Activated T-cell treated with anti-CD3 and anti-CD28 coated beads, Interleukin-2, amount 50 U/mL, for 72 hours (primary cell): Measurements from ENCODE around the gene VAPA. TPM values are rescaled to one million over a fixed set of nuclear protein-coding genes. Genes with fewer than 3 reads are reported as not detected.

Experiments used
- ATAC-seq, 2 donors: fragments of 150-1000 bp; cut with Tn5 transposase; replicated peaks in 1 of 2; 2 replicates each; pipeline ENCODE4 v1.10.0; 2021; ENCODE audit warnings: moderate library complexity in 2 of 2, mild to moderate bottlenecking in 1 of 2
- DNase-seq, 2 donors: peaks; one replicate each; pipeline ENCODE4 v3.0.0; 2021 to 2022; ENCODE audit warnings: mixed read lengths in 1 of 2
- H3K27ac Mint-ChIP-seq: one replicate; pipeline ENCODE4 v1.8.0; 2022; ENCODE audit warnings: mild to moderate bottlenecking, moderate library complexity, mixed read lengths
- H3K27me3 Mint-ChIP-seq: one replicate; pipeline ENCODE4 v1.8.0; 2022; ENCODE audit warnings: low read depth, mixed read lengths
- H3K36me3 Mint-ChIP-seq, 2 donors: one replicate each; pipeline ENCODE4 v1.8.0; 2022; ENCODE audit warnings: mixed read lengths in 2 of 2, mild to moderate bottlenecking in 1 of 2; ENCODE audit not compliant: insufficient read depth in 2 of 2
- H3K4me1 Mint-ChIP-seq: one replicate; pipeline ENCODE4 v1.8.0; 2022; ENCODE audit warnings: low read depth, mixed read lengths
- H3K4me3 Mint-ChIP-seq, 2 donors: one replicate each; pipeline ENCODE4 v1.8.0; 2022; ENCODE audit warnings: mild to moderate bottlenecking in 2 of 2, mixed read lengths in 2 of 2, moderate library complexity in 2 of 2
- H3K9me3 Mint-ChIP-seq, 2 donors: one replicate each; pipeline ENCODE4 v1.8.0; 2022; ENCODE audit warnings: mixed read lengths in 2 of 2
- total RNA-seq, 2 donors: library from RNA; stranded (reverse); gene quantifications; one replicate each; pipeline ENCODE4 v1.2.3, GENCODE V29; 2022

Gene VAPA
- total RNA-seq, 2 donors from 2014 or later, result 197 to 209 TPM

GRCh38 chr18:9944805-9945204, 31.0 kb downstream of the VAPA start:
- Mint-ChIP-seq H3K36me3 (peaks cover 6 to 15% of the 10 kb centered on the region in 2 donors), H3K9me3 (no peaks in the 10 kb centered on the region), H3K27me3 (no peaks in the 10 kb centered on the region), H3K4me1 (peaks cover 5% of the 10 kb centered on the region), H3K27ac (no peak overlapping the region), H3K4me3 (no peak overlapping the region)
- DNase-seq, result no peak
- no peak for ATAC-seq

DNA sequence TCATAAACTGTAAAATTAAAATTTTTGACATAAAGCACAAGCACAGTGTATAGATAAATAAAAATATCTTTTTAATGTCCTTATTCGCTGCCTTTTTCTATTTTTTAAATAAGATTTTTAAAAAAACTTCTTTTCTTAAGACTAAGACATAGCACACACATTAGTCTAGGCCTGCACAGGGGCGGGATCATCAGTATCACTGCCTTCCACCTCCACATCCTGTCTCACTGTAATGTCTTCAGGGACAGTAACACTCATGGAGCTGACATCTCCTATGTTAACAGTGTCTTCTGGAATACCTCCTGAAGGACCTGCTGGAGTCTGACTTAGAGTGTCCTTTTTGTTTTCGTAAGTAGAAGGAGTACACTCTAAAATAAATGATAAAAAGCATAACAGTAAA, 33.0 kb downstream of the VAPA start:
- H3K9me3 Mint-ChIP-seq, result no peaks in the 10 kb centered on the region
- peaks cover 4 to 9% of the 10 kb centered on the region in 2 donors for H3K36me3 Mint-ChIP-seq
- no peaks in the 10 kb centered on the region for H3K27me3 Mint-ChIP-seq
- H3K4me3 Mint-ChIP-seq, result no peak overlapping the region
- DNase-seq (no peak), ATAC-seq (no peak)
- H3K4me1 Mint-ChIP-seq, result peaks cover 6% of the 10 kb centered on the region
- no peak overlapping the region for H3K27ac Mint-ChIP-seq

- no peak overlapping the region for H3K27ac Mint-ChIP-seq
- no peak for ATAC-seq
- H3K4me1 Mint-ChIP-seq, result peaks cover 10% of the 10 kb centered on the region
- DNase-seq, result no peak
- H3K4me3 Mint-ChIP-seq, result no peak overlapping the region
- no peaks in the 10 kb centered on the region for H3K27me3 Mint-ChIP-seq
- peaks cover 4 to 12% of the 10 kb centered on the region in 2 donors for H3K36me3 Mint-ChIP-seq
- no peaks in the 10 kb centered on the region for H3K9me3 Mint-ChIP-seq
Observed at GRCh38 chr18:9947248-9947647, 33.4 kb downstream of the VAPA start.

DNA sequence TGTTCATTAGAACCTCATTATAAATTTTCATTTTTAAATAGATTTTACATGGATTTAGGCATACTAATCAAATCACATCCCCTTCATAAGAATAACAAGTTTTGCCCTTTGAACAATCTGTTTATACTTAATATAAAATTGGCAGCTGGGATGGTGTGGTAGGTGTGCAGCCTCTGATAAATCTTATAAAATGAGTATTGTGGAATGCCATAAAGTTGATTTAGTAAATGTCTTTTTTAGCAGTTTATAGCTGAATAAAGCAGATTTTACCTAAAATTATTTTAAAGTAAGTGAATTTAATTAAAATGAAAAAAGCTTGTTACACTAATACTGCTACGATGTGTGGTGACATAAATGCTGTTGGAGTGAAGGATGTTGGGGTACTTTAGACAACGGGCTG, 35.5 kb downstream of the VAPA start:
- H3K36me3 Mint-ChIP-seq, result peaks cover 6 to 25% of the 10 kb centered on the region in 2 donors
- H3K4me3 Mint-ChIP-seq, result no peak overlapping the region
- no peaks in the 10 kb centered on the region for H3K27me3 Mint-ChIP-seq
- DNase-seq (no peak), ATAC-seq (no peak)
- H3K27ac Mint-ChIP-seq, result no peak overlapping the region
- H3K4me1 Mint-ChIP-seq, result peaks cover 10% of the 10 kb centered on the region
- no peaks in the 10 kb centered on the region for H3K9me3 Mint-ChIP-seq

DNA sequence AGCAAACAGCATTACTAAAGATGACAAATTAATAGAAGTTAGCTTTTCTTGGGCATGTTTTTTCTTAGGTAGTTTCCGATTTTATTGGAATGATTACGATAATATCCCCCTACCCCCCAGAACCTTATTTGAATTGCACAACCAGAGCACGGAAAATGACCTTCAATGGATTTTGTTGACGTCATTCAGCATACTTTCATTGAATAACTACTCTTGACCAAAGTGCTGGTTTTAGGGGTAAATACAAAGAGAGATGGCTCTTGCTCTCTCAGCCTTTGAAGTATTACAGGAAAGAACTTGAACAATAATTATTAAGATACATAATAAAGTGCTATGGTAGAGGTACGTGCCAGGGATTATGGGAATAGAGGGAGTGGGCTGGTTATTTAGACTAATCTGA, 36.0 kb downstream of the VAPA start:
- Mint-ChIP-seq H3K4me1 (peaks cover 10% of the 10 kb centered on the region), H3K9me3 (no peaks in the 10 kb centered on the region), H3K36me3 (peaks cover 6 to 25% of the 10 kb centered on the region in 2 donors), H3K4me3 (no peak overlapping the region), H3K27ac (peak overlapping the region; percentile 24), H3K27me3 (no peaks in the 10 kb centered on the region)
- ATAC-seq, result no peak
- no peak for DNase-seq

DNA sequence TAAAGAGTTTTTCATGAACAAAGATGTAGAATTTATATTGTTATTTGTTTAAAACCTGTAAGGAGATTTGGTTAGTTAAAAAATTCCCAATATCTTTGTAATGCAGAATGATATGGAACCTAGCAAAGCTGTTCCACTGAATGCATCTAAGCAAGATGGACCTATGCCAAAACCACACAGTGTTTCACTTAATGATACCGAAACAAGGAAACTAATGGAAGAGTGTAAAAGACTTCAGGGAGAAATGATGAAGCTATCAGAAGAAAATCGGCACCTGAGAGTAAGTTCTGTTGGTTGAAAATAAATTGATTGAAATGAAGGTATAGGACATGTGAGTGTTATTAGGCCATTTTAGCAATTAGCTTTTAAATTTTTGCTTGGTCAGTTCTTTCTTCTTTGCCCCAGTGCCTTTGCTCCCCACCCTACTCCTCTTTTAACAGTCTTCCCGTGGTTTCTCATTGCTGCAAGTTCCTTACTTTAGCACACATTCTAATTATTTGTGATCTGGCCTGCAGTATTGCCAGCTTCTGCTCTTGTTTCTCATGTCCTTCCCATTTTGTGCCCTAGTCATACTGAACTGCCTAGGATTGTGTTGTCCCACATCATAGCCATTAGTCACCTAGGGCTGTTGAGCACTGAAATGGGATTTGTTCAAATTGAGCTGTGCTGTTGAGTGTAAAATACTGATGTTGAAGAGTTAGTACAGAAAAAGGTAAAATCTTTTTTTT, 36.6 kb downstream of the VAPA start:
- Mint-ChIP-seq H3K27me3 (no peaks in the 10 kb centered on the region), H3K36me3 (peaks cover 6 to 25% of the 10 kb centered on the region in 2 donors), H3K4me1 (peaks cover 10% of the 10 kb centered on the region), H3K9me3 (no peaks in the 10 kb centered on the region), H3K4me3 (no peak overlapping the region), H3K27ac (peak overlapping the region; percentile 24)
- DNase-seq (no peak), ATAC-seq (no peak)

DNA sequence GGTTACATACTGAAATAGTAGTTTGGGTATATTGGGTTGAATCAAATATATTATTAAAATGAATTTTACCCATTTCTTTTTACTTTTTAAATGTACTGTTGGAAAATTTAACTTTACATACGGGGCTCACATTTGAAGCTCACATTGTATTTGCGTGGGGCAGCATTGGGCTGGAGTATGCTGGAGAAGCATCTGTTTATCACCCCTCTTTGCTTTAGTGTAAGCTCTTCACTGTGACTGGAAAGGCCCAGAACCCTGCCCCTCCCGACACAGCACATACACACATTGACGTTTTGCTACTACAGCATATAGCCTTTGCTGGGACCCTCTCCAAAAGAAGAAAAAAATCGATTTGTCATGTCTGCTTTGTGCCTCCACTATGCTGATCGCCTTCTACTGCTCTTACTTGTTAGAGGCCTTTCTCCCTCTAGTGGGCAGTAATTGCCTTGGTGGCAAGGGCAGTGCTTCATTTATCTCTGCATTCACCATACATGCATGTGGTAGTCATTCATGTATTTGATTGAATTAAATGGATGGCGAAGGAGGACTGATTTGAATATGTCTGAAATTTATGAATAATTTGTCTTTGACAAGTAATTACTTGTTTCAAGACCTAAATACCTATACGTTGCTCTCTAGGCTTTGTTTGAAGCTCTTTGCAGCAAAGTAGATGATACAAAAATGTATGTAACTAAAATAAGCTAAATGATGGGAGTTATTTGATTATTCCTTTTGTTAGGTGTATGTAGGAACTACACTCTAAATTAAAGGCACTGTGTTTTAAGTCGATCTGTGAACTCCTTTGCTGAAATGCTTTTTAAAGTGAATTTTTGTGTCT, 37.4 kb downstream of the VAPA start:
- ATAC-seq, result peak; percentile 66 to 70
- Mint-ChIP-seq H3K4me1 (peaks cover 10% of the 10 kb centered on the region), H3K27me3 (no peaks in the 10 kb centered on the region), H3K4me3 (no peak overlapping the region), H3K36me3 (peaks cover 4 to 23% of the 10 kb centered on the region in 2 donors), H3K27ac (no peak overlapping the region), H3K9me3 (no peaks in the 10 kb centered on the region)
- DNase-seq, result peak; percentile 20 to 22

DNA sequence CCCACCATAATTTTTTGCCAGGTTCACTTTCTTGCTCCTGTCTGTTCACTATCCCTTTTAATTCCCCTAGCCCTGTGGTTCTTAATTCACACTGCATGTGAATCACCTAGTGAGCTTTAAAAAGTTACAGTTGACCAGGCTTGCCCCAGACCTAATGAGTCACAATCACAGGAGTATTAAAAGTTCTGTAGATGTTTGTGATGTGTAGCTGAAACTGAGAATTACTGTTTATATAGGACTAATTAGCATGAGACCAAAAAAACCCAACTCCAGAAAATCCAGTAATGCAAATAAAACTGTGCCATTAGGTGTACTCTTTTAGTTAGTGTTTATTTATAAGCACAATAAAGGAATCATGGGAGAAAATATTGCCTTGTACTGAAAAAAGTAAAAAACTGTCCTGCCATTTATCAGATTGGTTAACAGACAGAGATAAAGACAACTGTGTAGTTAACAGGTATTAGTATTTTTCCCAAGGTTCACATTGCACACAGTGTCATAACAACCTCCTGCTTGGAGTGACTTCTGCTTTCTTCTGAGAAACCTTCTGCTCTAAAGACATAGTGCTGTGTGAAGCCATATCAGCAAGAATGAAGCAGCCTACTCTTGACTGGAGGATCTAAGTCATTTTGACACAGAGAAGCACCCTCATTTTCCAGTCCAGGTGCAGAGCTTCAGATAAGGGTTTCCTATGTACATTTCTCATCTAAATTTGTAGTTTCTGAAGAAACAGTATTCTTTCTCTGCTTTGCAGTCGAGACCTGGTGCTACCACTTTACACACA, 39.0 kb downstream of the VAPA start:
- Mint-ChIP-seq H3K36me3 (peaks cover 4 to 23% of the 10 kb centered on the region in 2 donors), H3K9me3 (no peaks in the 10 kb centered on the region), H3K27ac (peak overlapping the region; percentile 40), H3K27me3 (no peaks in the 10 kb centered on the region), H3K4me1 (peaks cover 10% of the 10 kb centered on the region), H3K4me3 (no peak overlapping the region)
- DNase-seq (no peak), ATAC-seq (no peak)

DNA sequence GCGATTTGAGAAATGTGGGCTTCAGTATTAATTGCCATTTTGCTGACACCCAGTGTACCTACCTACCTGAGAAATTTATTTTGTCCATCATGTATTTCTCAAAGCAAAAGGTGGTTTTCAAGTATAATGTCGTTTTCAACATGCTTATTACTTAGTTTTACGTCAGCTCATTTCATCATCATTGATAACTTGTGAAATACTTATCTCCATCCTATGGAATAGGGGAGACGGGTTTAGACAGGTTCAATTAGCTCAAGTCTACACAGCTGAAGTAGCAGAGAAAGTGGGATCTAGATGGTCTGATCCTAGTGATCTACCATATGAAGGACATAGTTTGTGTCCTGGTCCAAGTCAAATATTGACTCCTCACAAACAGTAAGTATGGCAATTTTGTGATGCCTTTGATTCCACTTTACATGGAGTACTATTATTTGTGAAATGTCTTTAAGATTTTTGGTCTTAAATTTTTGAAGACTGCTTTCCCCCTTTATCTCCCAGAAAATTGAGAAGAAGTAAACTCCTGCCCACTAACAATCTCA, 45.1 kb downstream of the VAPA start:
- H3K4me3 Mint-ChIP-seq, result no peak overlapping the region
- peaks cover 0 to 4% of the 10 kb centered on the region in 2 donors for H3K36me3 Mint-ChIP-seq
- ATAC-seq, result no peak
- H3K9me3 Mint-ChIP-seq, result no peaks in the 10 kb centered on the region
- DNase-seq, result no peak
- H3K27me3 Mint-ChIP-seq, result no peaks in the 10 kb centered on the region
- peak overlapping the region; percentile 14 for H3K27ac Mint-ChIP-seq
- H3K4me1 Mint-ChIP-seq, result no peaks in the 10 kb centered on the region

- Mint-ChIP-seq H3K9me3 (no peaks in the 10 kb centered on the region), H3K27ac (peak overlapping the region; percentile 14), H3K4me3 (no peak overlapping the region), H3K36me3 (no peaks in the 10 kb centered on the region), H3K27me3 (no peaks in the 10 kb centered on the region), H3K4me1 (no peaks in the 10 kb centered on the region)
- DNase-seq, result no peak
- ATAC-seq, result no peak
Observed at GRCh38 chr18:9959564-9959963, 45.7 kb downstream of the VAPA start.

- DNase-seq (no peak), ATAC-seq (no peak)
- no peaks in the 10 kb centered on the region for H3K36me3 Mint-ChIP-seq
- H3K9me3 Mint-ChIP-seq, result no peaks in the 10 kb centered on the region
- no peak overlapping the region for H3K4me3 Mint-ChIP-seq
- no peaks in the 10 kb centered on the region for H3K4me1 Mint-ChIP-seq
- H3K27me3 Mint-ChIP-seq, result no peaks in the 10 kb centered on the region
- no peak overlapping the region for H3K27ac Mint-ChIP-seq
Observed at GRCh38 chr18:9960258-9960904, 46.6 kb downstream of the VAPA start.

- no peak for DNase-seq
- no peaks in the 10 kb centered on the region for H3K36me3 Mint-ChIP-seq
- no peak overlapping the region for H3K27ac Mint-ChIP-seq
- no peaks in the 10 kb centered on the region for H3K9me3 Mint-ChIP-seq
- no peaks in the 10 kb centered on the region for H3K27me3 Mint-ChIP-seq
- peaks cover 1% of the 10 kb centered on the region for H3K4me1 Mint-ChIP-seq
- H3K4me3 Mint-ChIP-seq, result no peak overlapping the region
- peak in 1 of 2 donors; percentile 22 for ATAC-seq
Observed at GRCh38 chr18:9961041-9961440, 47.2 kb downstream of the VAPA start.
